ENCODE data around the gene CDAN1.
"Not testable (repeated sequence)": the region's sequence is repeated elsewhere in the genome, so short reads cannot be mapped to it uniquely, and the experiment has no call there.

Gene CDAN1

GRCh38 chr15:42736793-42737528 is at the start of gene CDAN1:
Gene CDAN1 (minus strand): TSS chr15:42737128. CDS start chr15:42737102, 26 bp downstream.
- DNase-seq, result peak; percentile 82

GRCh38 chr15:42785569-42785968 is 48.6 kb upstream of the CDAN1 start:
- DNase-seq, result no peak

- DNase-seq, result no peak
Observed at GRCh38 chr15:42784705-42785104, 47.8 kb upstream of the CDAN1 start.

- no peak for DNase-seq
Observed at GRCh38 chr15:42782716-42783115, 45.8 kb upstream of the CDAN1 start.

- no peak for DNase-seq
Observed at GRCh38 chr15:42775416-42775815, 38.5 kb upstream of the CDAN1 start.

GRCh38 chr15:42772901-42773300 is 36.0 kb upstream of the CDAN1 start:
- no peak for DNase-seq

- DNase-seq, result no peak
Observed at GRCh38 chr15:42772144-42772543, 35.2 kb upstream of the CDAN1 start.

- not testable (repeated sequence) for DNase-seq
Observed at GRCh38 chr15:42766109-42766508, 29.2 kb upstream of the CDAN1 start.

- DNase-seq, result not testable (repeated sequence)
Observed at GRCh38 chr15:42764154-42764731, 27.3 kb upstream of the CDAN1 start.

GRCh38 chr15:42761813-42762212 is 24.9 kb upstream of the CDAN1 start:
- DNase-seq, result not testable (repeated sequence)

GRCh38 chr15:42760759-42761158 is 23.8 kb upstream of the CDAN1 start:
- DNase-seq, result no peak

GRCh38 chr15:42759093-42759492 is 22.2 kb upstream of the CDAN1 start:
- no peak for DNase-seq

GRCh38 chr15:42750306-42750705 is 13.4 kb upstream of the CDAN1 start:
- no peak for DNase-seq

GRCh38 chr15:42749266-42749665 is 12.3 kb upstream of the CDAN1 start:
- DNase-seq, result no peak

- no peak for DNase-seq
Observed at GRCh38 chr15:42744195-42744594, 7.3 kb upstream of the CDAN1 start.

GRCh38 chr15:42742149-42742548 is 5.2 kb upstream of the CDAN1 start:
- no peak for DNase-seq

GRCh38 chr15:42741710-42742109 is 4.8 kb upstream of the CDAN1 start:
- DNase-seq, result no peak

- DNase-seq, result no peak
Observed at GRCh38 chr15:42737529-42738328, 801 bp upstream of the CDAN1 start.

- DNase-seq, result no peak
Observed at GRCh38 chr15:42736178-42736792, 643 bp downstream of the CDAN1 start.

GRCh38 chr15:42735382-42736165 is 1.4 kb downstream of the CDAN1 start:
- no peak for DNase-seq

- no peak for DNase-seq
Observed at GRCh38 chr15:42734076-42734672, 2.8 kb downstream of the CDAN1 start.

GRCh38 chr15:42733027-42733426 is 3.9 kb downstream of the CDAN1 start:
- DNase-seq, result no peak

Measured in midbrain (tissue), 1 donor.